Ovary (tissue), 9 donors: ENCODE data around the gene DCTN1. TPM values are rescaled to one million over a fixed set of nuclear protein-coding genes. Genes with fewer than 3 reads are reported as not detected.

ENCODE experiments used
- DNase-seq, 5 donors: peaks; one replicate each; pipeline ENCODE4 v3.0.0-alpha.2; 2019 to 2020
- H3K27ac ChIP-seq, 2 donors: fragments of 200-600 bp; one replicate each; pipeline versions ENCODE4 v1.5.1 to v1.8.0; 2019 to 2022
- H3K27me3 ChIP-seq: fragments of 200-600 bp; one replicate; pipeline ENCODE4 v1.8.0; 2022
- H3K36me3 ChIP-seq: fragments of 200-600 bp; sonication (generic); one replicate; pipeline ENCODE4 v1.5.1; 2019
- H3K4me1 ChIP-seq: one replicate; pipeline ENCODE4 v1.8.1; 2013; ENCODE audit warnings: mild to moderate bottlenecking, moderate library complexity; ENCODE audit not compliant: insufficient read depth
- H3K4me3 ChIP-seq: fragments of 200-600 bp; sonication (generic); one replicate; pipeline ENCODE4 v1.5.1; 2017
- H3K9me3 ChIP-seq, 2 donors: fragments of 200-600 bp in 1 of 2; sonication (generic) in 1 of 2; one replicate each; pipeline versions ENCODE4 v1.5.1 to v1.8.1; 2013 to 2019; ENCODE audit warnings: mild to moderate bottlenecking in 1 of 2, moderate library complexity in 1 of 2
- CTCF ChIP-seq, 3 donors: fragments of 450-650 bp in 2 of 3; fragments of 200-600 bp in 1 of 3; IDR thresholded peaks; one replicate each; pipeline versions ENCODE4 v1.5.1 to v1.8.0; 2016 to 2022; ENCODE audit warnings: antibody characterized with exemption in 3 of 3, mild to moderate bottlenecking in 1 of 3
- EP300 ChIP-seq: sonication (generic); formaldehyde crosslinking; IDR thresholded peaks from one replicate; pipeline ENCODE4 v1.6.1; 2017; ENCODE audit warnings: antibody characterized with exemption
- POLR2A ChIP-seq: fragments of 450-650 bp; IDR thresholded peaks from one replicate; pipeline ENCODE4 v1.6.1; 2017; ENCODE audit warnings: antibody characterized with exemption, mild to moderate bottlenecking, moderate library complexity
- WGBS, 3 donors: extraction: QIAGEN DNeasy Blood & Tissue Kit in 1 of 3; methylation state at CpG; one replicate each; pipeline versions ENCODE4 v1.1.5 to v1.1.7; 2013 to 2017; 5-methylcytosine and 5-hydroxymethylcytosine counted together
- intact Hi-C, 4 donors: fragments of 100-400 bp; cut with DNase I; formaldehyde crosslinking; loops; one replicate each; pipeline versions ENCODE4 v1.11.0 to v1.15.1; 2022 to 2023
- polyA plus RNA-seq, 2 donors: library from polyadenylated mRNA; stranded (reverse); fragments of 200-250 nt in 1 of 2; fragments of 350-450 nt in 1 of 2; fragmentation: Illumina TruSeq in 1 of 2; extraction: RNeasy Lipid Tissue Mini Kit (QIAGEN cat#74804) in 1 of 2; gene quantifications; one replicate each; pipeline ENCODE4 v1.2.3, GENCODE V29; 2013 to 2014
- total RNA-seq, 7 donors: library from RNA; depleted of rRNA in 2 of 7; stranded (reverse); fragments of >200 nt in 2 of 7; fragmentation: NEBNext Ultra II Directional in 3 of 7; extraction: Animal tissue kit (Norgen Biotek cat#: 25700) in 3 of 7; gene quantifications; one replicate each; pipeline versions ENCODE4 v1.1.0 to v1.2.4, GENCODE V29; 2016 to 2023
- donor health status: DM: no; HTN: no; CAD: no; lungs with moderate emphysema.
- donor health status: DM: no; HTN: no; CAD: no.
- donor health status: Bipolar disorder and iron deficiency.
- donor health status: DM: yes; HTN: yes; CAD: no.
- donor health status: DM: no; HTN: no; CAD: no.
- donor health status: DM: yes; HTN: yes; CAD: no.

Gene DCTN1
- total and polyA plus RNA-seq, 9 donors, result 58.5 to 127 (median 108) TPM

GRCh38 chr2:74425523-74425922 is 45.4 kb upstream of the DCTN1 start:
- Histone ChIP-seq H3K27me3 (no peaks in the 10 kb centered on the region), H3K9me3 (no peaks in the 10 kb centered on the region), H3K36me3 (no peaks in the 10 kb centered on the region), H3K4me1 (peaks cover 3% of the 10 kb centered on the region), H3K4me3 (no peak overlapping the region), H3K27ac (no peak overlapping the region)
- no peak for DNase-seq
- 67 to 72% (median 72%) methylated on average over 7 of the region's 7 CpGs for WGBS, 3 donors
- intact Hi-C loops, result no loop called here
- TF ChIP-seq EP300, result no peak
- no peak for TF ChIP-seq POLR2A
- no peak for TF ChIP-seq CTCF (IDR thresholded peaks at IDR 0.05)

GRCh38 chr2:74424995-74425406 is 44.9 kb upstream of the DCTN1 start:
- H3K27me3 ChIP-seq, result no peaks in the 10 kb centered on the region
- no peak overlapping the region for H3K27ac ChIP-seq
- H3K4me3 ChIP-seq, result no peak overlapping the region
- peaks cover 3% of the 10 kb centered on the region for H3K4me1 ChIP-seq
- intact Hi-C loops, result no loop called here
- no peak for TF ChIP-seq EP300
- no peak for TF ChIP-seq CTCF (IDR thresholded peaks at IDR 0.05)
- TF ChIP-seq POLR2A, result no peak
- DNase-seq, result no peak
- H3K9me3 ChIP-seq, result no peaks in the 10 kb centered on the region
- H3K36me3 ChIP-seq, result no peaks in the 10 kb centered on the region
- WGBS, 3 donors, result 69 to 74% (median 72%) methylated on average over 5 of the region's 5 CpGs

- DNase-seq, result no peak
- 66 to 76% (median 73%) methylated on average over 5 of the region's 5 CpGs for WGBS, 3 donors
Observed at GRCh38 chr2:74424139-74424992, 44.3 kb upstream of the DCTN1 start.

More at GRCh38 chr2:74424139-74424992, 44.3 kb upstream of the DCTN1 start:
- no peaks in the 10 kb centered on the region for H3K36me3 ChIP-seq
- no peaks in the 10 kb centered on the region for H3K9me3 ChIP-seq
- peaks cover 3% of the 10 kb centered on the region for H3K4me1 ChIP-seq
- no peak overlapping the region for H3K4me3 ChIP-seq
- TF ChIP-seq EP300 (no peak), CTCF (IDR thresholded peaks at IDR 0.05) (no peak), POLR2A (no peak)
- H3K27me3 ChIP-seq, result no peaks in the 10 kb centered on the region
- intact Hi-C loops, result no loop called here
- no peak overlapping the region for H3K27ac ChIP-seq
